NCI-H2081 treated with DMSO at 0.1 percent for 48 hours (cell line): ENCODE measurements around the gene GDPD4.

ENCODE experiments used
- DNase-seq: peaks from one replicate; lab custom pipeline; 2025; lab: John Stamatoyannopoulos, UW

GDPD4 gene

GRCh38 chr11:77294040-77294439 is 7.4 kb downstream of the GDPD4 start:
- no peak for DNase-seq

GRCh38 chr11:77289737-77290136 is 11.7 kb downstream of the GDPD4 start:
- no peak for DNase-seq

- DNase-seq, result no peak
Observed at GRCh38 chr11:77287615-77288273, 13.7 kb downstream of the GDPD4 start.

- DNase-seq, result no peak
Observed at GRCh38 chr11:77287136-77287535, 14.3 kb downstream of the GDPD4 start.

GRCh38 chr11:77284476-77285468 is 16.7 kb downstream of the GDPD4 start:
- DNase-seq, result no peak

- DNase-seq, result no peak
Observed at GRCh38 chr11:77283101-77283500, 18.4 kb downstream of the GDPD4 start.

- DNase-seq, result no peak
Observed at GRCh38 chr11:77278595-77279506, 22.6 kb downstream of the GDPD4 start.

GRCh38 chr11:77276271-77276670 is 25.2 kb downstream of the GDPD4 start:
- no peak for DNase-seq

GRCh38 chr11:77270921-77271320 is 30.6 kb downstream of the GDPD4 start:
- DNase-seq, result no peak

GRCh38 chr11:77269484-77270123 is 31.9 kb downstream of the GDPD4 start:
- no peak for DNase-seq

- DNase-seq, result no peak
Observed at GRCh38 chr11:77267962-77268361, 33.5 kb downstream of the GDPD4 start.

GRCh38 chr11:77266766-77267165 is 34.7 kb downstream of the GDPD4 start:
- no peak for DNase-seq

GRCh38 chr11:77262803-77263202 is 38.7 kb downstream of the GDPD4 start:
- DNase-seq, result no peak

- no peak for DNase-seq
Observed at GRCh38 chr11:77259641-77260040, 41.8 kb downstream of the GDPD4 start.

GRCh38 chr11:77253690-77254089 is 47.8 kb downstream of the GDPD4 start:
- no peak for DNase-seq

- DNase-seq, result no peak
Observed at GRCh38 chr11:77252555-77253270, 48.8 kb downstream of the GDPD4 start.

- DNase-seq, result no peak
Observed at GRCh38 chr11:77250881-77251640, 50.4 kb downstream of the GDPD4 start.

GRCh38 chr11:77249427-77249826 is 52.1 kb downstream of the GDPD4 start:
- no peak for DNase-seq

- DNase-seq, result no peak
Observed at GRCh38 chr11:77244277-77245027, 57.0 kb downstream of the GDPD4 start.
